Activated CD8-positive, alpha-beta memory T cell treated with anti-CD3 and anti-CD28 coated beads, Interleukin-2, amount 50 U/mL, for 24 hours (primary cell): ENCODE measurements around the gene GFOD1.

Experiments used
- DNase-seq: peaks from one replicate; pipeline ENCODE4 v3.0.0-alpha.2; 2020; ENCODE audit errors: extremely low read depth

GFOD1 gene

GRCh38 chr6:13425270-13425873 lies 62.0 kb downstream of the GFOD1 start:
- no peak for DNase-seq

- no peak for DNase-seq
Measured at GRCh38 chr6:13423252-13423651, 64.1 kb downstream of the GFOD1 start.

GRCh38 chr6:13422681-13423221 lies 64.6 kb downstream of the GFOD1 start:
- no peak for DNase-seq

GRCh38 chr6:13421425-13422059 lies 65.9 kb downstream of the GFOD1 start:
- DNase-seq: no peak

- no peak for DNase-seq
Measured at GRCh38 chr6:13420269-13420668, 67.1 kb downstream of the GFOD1 start.

- DNase-seq: no peak
Measured at GRCh38 chr6:13419422-13420195, 67.8 kb downstream of the GFOD1 start.

GRCh38 chr6:13418844-13419243 lies 68.6 kb downstream of the GFOD1 start:
- no peak for DNase-seq

GRCh38 chr6:13417954-13418353 lies 69.4 kb downstream of the GFOD1 start:
- no peak for DNase-seq

- no peak for DNase-seq
Measured at GRCh38 chr6:13417431-13417830, 70.0 kb downstream of the GFOD1 start.

GRCh38 chr6:13415283-13415682 lies 72.1 kb downstream of the GFOD1 start:
- DNase-seq: no peak

GRCh38 chr6:13413900-13414555 lies 73.4 kb downstream of the GFOD1 start:
- DNase-seq: no peak

- no peak for DNase-seq
Measured at GRCh38 chr6:13413466-13413862, 73.9 kb downstream of the GFOD1 start.

GRCh38 chr6:13412639-13413465 lies 74.5 kb downstream of the GFOD1 start:
- no peak for DNase-seq

- no peak for DNase-seq
Measured at GRCh38 chr6:13412211-13412610, 75.2 kb downstream of the GFOD1 start.

- DNase-seq: no peak
Measured at GRCh38 chr6:13411484-13411883, 75.9 kb downstream of the GFOD1 start.

- no peak for DNase-seq
Measured at GRCh38 chr6:13409991-13410390, 77.4 kb downstream of the GFOD1 start.

GRCh38 chr6:13407709-13408695 lies 79.4 kb downstream of the GFOD1 start:
- DNase-seq: no peak

- DNase-seq: no peak
Measured at GRCh38 chr6:13407368-13407708, 80.1 kb downstream of the GFOD1 start.

GRCh38 chr6:13406781-13407180 lies 80.6 kb downstream of the GFOD1 start:
- DNase-seq: no peak

GRCh38 chr6:13405961-13406477 lies 81.4 kb downstream of the GFOD1 start:
- DNase-seq: no peak
